Measurements from ENCODE around the gene PIEZO2. TPM values are rescaled to one million over a fixed set of nuclear protein-coding genes. Genes with fewer than 3 reads are reported as not detected.

PIEZO2 gene
- total RNA-seq, result under 0.01 TPM in 1 of 2 replicates, not detected in the other

GRCh38 chr18:11149441-11150270, at the start of gene PIEZO2:
TSS of gene PIEZO2 (minus strand) at chr18:11149569. CDS start at chr18:11148588, 981 bp downstream.

Small RNA genes lying within 50 kb of the gene (small RNA-seq; reads per million reads assigned to genes)
- not detected for gene AP001180.3
- not detected for gene AP001180.5
- not detected for gene MIR6788

All from subcutaneous preadipocyte (primary cell).